Measurements from ENCODE around the gene PTPN6. TPM values are rescaled to one million over a fixed set of nuclear protein-coding genes. Genes with fewer than 3 reads are reported as not detected.

Gene PTPN6
- total and polyA plus RNA-seq, 2 of the 13 experiments (the other 11 are each of a cell fraction or from before 2014, with no cell fraction given), result 10.5 to 10.6 TPM

- no TSS peak for BruUV-seq (replicated peaks)
- CTCF ChIA-PET (ENCODE audit: low intra/inter-chr PET ratio, low total read pairs), result no interaction called here
- TF ChIP-seq NR2F6 (IDR thresholded peaks at IDR 0.05) (no peak), NR2F6 (CRISPR knock-in tag; IDR thresholded peaks at IDR 0.05) (no peak), ZKSCAN8 (CRISPR knock-in tag; IDR thresholded peaks at IDR 0.05; ENCODE audit: borderline replicate concordance) (no peak), ZNF260 (CRISPR knock-in tag; IDR thresholded peaks at IDR 0.05; ENCODE audit: borderline replicate concordance, low read depth) (no peak), SMAD1 (CRISPR knock-in tag; IDR thresholded peaks at IDR 0.05; ENCODE audit: borderline replicate concordance, low read depth) (no peak), ATF7-NPFF (CRISPR knock-in tag; IDR thresholded peaks at IDR 0.05; ENCODE audit: low read depth) (no peak), CENPBD1 (CRISPR knock-in tag; IDR thresholded peaks at IDR 0.05; ENCODE audit: borderline replicate concordance, low read depth) (no peak)
- Histone ChIP-seq H3K79me2 (ENCODE audit: insufficient read depth, low read length) (no peaks in the 10 kb centered on the region), H4K20me1 (ENCODE audit: insufficient read depth, low read length) (no peaks in the 10 kb centered on the region), H3K27ac (ENCODE audit: extremely low read length, insufficient read depth, low read length) (no peak overlapping the region), H3K4me3 (replicated peaks in 1 of 3; ENCODE audit: insufficient read depth in 1 of 3, low read depth in 2 of 3, low read length in 3 of 3) (no peak overlapping the region), H3K36me3 (replicated peaks in 1 of 2; ENCODE audit: control insufficient read depth in 1 of 2, insufficient read depth in 2 of 2, low read length in 2 of 2) (no peaks in the 10 kb centered on the region; a peak in 1 of 5 replicates), H2AFZ (ENCODE audit: low read length) (no peak overlapping the region), H3K27me3 (ENCODE audit: control insufficient read depth in 1 of 2, insufficient read depth in 2 of 2, low read length in 2 of 2) (no peaks in the 10 kb centered on the region), H3K9me3 (ENCODE audit: low read length) (no peaks in the 10 kb centered on the region), H3K4me2 (ENCODE audit: low read depth, low read length) (no peak overlapping the region), H3K4me1 (ENCODE audit: insufficient read depth, low read length) (peaks cover 16% of the 10 kb centered on the region), H3K9ac (ENCODE audit: insufficient read depth, low read depth, low read length) (no peak overlapping the region)
- WGBS (ENCODE audit: low lambda C conversion rate), result 91% methylated on average over 7 of the region's 20 CpGs
- no peak for DNase-seq (ENCODE audit: low spot score)
- POLR2A ChIA-PET, result no interaction called here
- FAIRE-seq, result no peak
- intact Hi-C loops (cut with micrococcal nuclease; ENCODE audit: unreplicated experiment) (no loop called here), in situ Hi-C loops (cut with HindIII; ENCODE audit: extremely low pct_ligation_motif_present, low pct_unique_long_range_greater_than_20kb) (no loop called here)
- ATAC-seq, result no peak
These were observed 480 bp downstream of the PTPN6 start for GRCh38 chr12:6951551-6952120.

- H3K9ac ChIP-seq (ENCODE audit: insufficient read depth, low read depth, low read length), result no peak overlapping the region
- no peak for FAIRE-seq
- CTCF ChIA-PET (ENCODE audit: low intra/inter-chr PET ratio, low total read pairs), result no interaction called here
- TF ChIP-seq ZNF3 (CRISPR knock-in tag; IDR thresholded peaks at IDR 0.05) (no peak), E2F1 (CRISPR knock-in tag; IDR thresholded peaks at IDR 0.05) (no peak), NR2F2 (IDR thresholded peaks at IDR 0.05; ENCODE audit: borderline replicate concordance, low read depth) (no peak), ZSCAN29 (CRISPR knock-in tag; conservative IDR thresholded peaks at IDR 0.05) (no peak), AHR (CRISPR knock-in tag; IDR thresholded peaks at IDR 0.05) (no peak), ZNF710 (CRISPR knock-in tag; IDR thresholded peaks at IDR 0.05; ENCODE audit: borderline replicate concordance) (no peak), HCFC1 (IDR thresholded peaks at IDR 0.05; ENCODE audit: low read depth, low read length) (no peak), MTA1 (CRISPR knock-in tag; IDR thresholded peaks at IDR 0.05; ENCODE audit: borderline replicate concordance) (no peak), NPAS2 (CRISPR knock-in tag; IDR thresholded peaks at IDR 0.05; ENCODE audit: borderline replicate concordance) (no peak)
These were observed 1.1 kb downstream of the PTPN6 start for GRCh38 chr12:6952121-6952862.

More at GRCh38 chr12:6952121-6952862, 1.1 kb downstream of the PTPN6 start:
- in situ Hi-C loops (cut with HindIII; ENCODE audit: extremely low pct_ligation_motif_present, low pct_unique_long_range_greater_than_20kb), result no loop called here
- H3K4me3 ChIP-seq (replicated peaks in 1 of 3; ENCODE audit: insufficient read depth in 1 of 3, low read depth in 2 of 3, low read length in 3 of 3), result no peak overlapping the region
- WGBS (ENCODE audit: low lambda C conversion rate), result 82% methylated on average over 10 of the region's 22 CpGs
- peaks cover 10% of the 10 kb centered on the region for H3K4me1 ChIP-seq (ENCODE audit: insufficient read depth, low read length)
- intact Hi-C loops (cut with micrococcal nuclease; ENCODE audit: unreplicated experiment), result no loop called here
- no peaks in the 10 kb centered on the region; a peak in 1 of 5 replicates for H3K36me3 ChIP-seq (replicated peaks in 1 of 2; ENCODE audit: control insufficient read depth in 1 of 2, insufficient read depth in 2 of 2, low read length in 2 of 2)
- H3K79me2 ChIP-seq (ENCODE audit: insufficient read depth, low read length), result no peaks in the 10 kb centered on the region
- H3K4me2 ChIP-seq (ENCODE audit: low read depth, low read length), result no peak overlapping the region
- H3K27ac ChIP-seq (ENCODE audit: extremely low read length, insufficient read depth, low read length), result no peak overlapping the region
- H3K27me3 ChIP-seq (ENCODE audit: control insufficient read depth in 1 of 2, insufficient read depth in 2 of 2, low read length in 2 of 2), result no peaks in the 10 kb centered on the region
- POLR2A ChIA-PET, result no interaction called here
- H3K9me3 ChIP-seq (ENCODE audit: low read length), result no peaks in the 10 kb centered on the region
- ATAC-seq, result no peak
- BruUV-seq (replicated peaks), result no TSS peak
- no peaks in the 10 kb centered on the region for H4K20me1 ChIP-seq (ENCODE audit: insufficient read depth, low read length)
- no peak for DNase-seq (ENCODE audit: low spot score)
- no peak overlapping the region for H2AFZ ChIP-seq (ENCODE audit: low read length)
